Thyroid gland (tissue), 4 donors: Measurements from ENCODE around the gene SPATA9. TPM values are rescaled to one million over a fixed set of nuclear protein-coding genes. Genes with fewer than 3 reads are reported as not detected.

Experiments used
- DNase-seq, 2 donors: peaks; one replicate each; pipeline ENCODE4 v3.0.0-alpha.2; 2019
- H3K27ac ChIP-seq, 3 donors: fragments of 200-600 bp; sonication (generic); 1 replicate in 2 of 3; 2 replicates in 1 of 3; pipeline ENCODE4 v1.5.1; 2016 to 2019; ENCODE audit warnings: mild to moderate bottlenecking in 1 of 3, moderate library complexity in 1 of 3
- H3K27me3 ChIP-seq: fragments of 200-600 bp; sonication (generic); one replicate; pipeline ENCODE4 v1.5.1; 2019
- H3K36me3 ChIP-seq, 2 donors: fragments of 200-600 bp; sonication (generic); one replicate each; pipeline ENCODE4 v1.5.1; 2016 to 2019
- H3K4me1 ChIP-seq, 2 donors: fragments of 200-600 bp; sonication (generic); one replicate each; pipeline ENCODE4 v1.5.1; 2017 to 2019
- H3K4me3 ChIP-seq, 3 donors: fragments of 200-600 bp; sonication (generic); replicated peaks in 1 of 3; 1 replicate in 2 of 3; 2 replicates in 1 of 3; pipeline ENCODE4 v1.5.1; 2016; ENCODE audit warnings: mild to moderate bottlenecking in 1 of 3
- H3K9me3 ChIP-seq: fragments of 200-600 bp; sonication (generic); one replicate; pipeline ENCODE4 v1.5.1; 2017
- POLR2A ChIP-seq, 2 donors: fragments of 450-650 bp; IDR thresholded peaks; one replicate each; pipeline ENCODE4 v1.6.1; 2017; ENCODE audit warnings: antibody characterized with exemption in 2 of 2, mild to moderate bottlenecking in 2 of 2, moderate library complexity in 1 of 2
- WGBS, 2 donors: methylation state at CpG; one replicate each; pipeline ENCODE4 v1.1.5; 2017; 5-methylcytosine and 5-hydroxymethylcytosine counted together
- intact Hi-C: fragments of 100-400 bp; cut with DNase I; formaldehyde crosslinking; loops from one replicate; pipeline ENCODE4 v1.15.1; 2023
- total RNA-seq, 4 donors: library from RNA; depleted of rRNA; stranded (reverse); fragments of >200 nt; gene quantifications; one replicate each; pipeline ENCODE4 v1.2.3, GENCODE V29; 2016
- TF ChIP-seq, protein P1 (sequence below), 6 experiments: fragments of 200-600 bp in 3 of 6; fragments of 450-650 bp in 3 of 6; sonication (generic) in 3 of 6; IDR thresholded peaks; one replicate each; pipeline ENCODE4 v1.5.1; 2016 to 2019; ENCODE audit warnings: antibody characterized with exemption in 6 of 6, mild to moderate bottlenecking in 2 of 6, inconsistent platforms in 1 of 6, moderate library complexity in 1 of 6

SPATA9 gene
- total RNA-seq, 4 donors from 2014 or later = not detected

DNA sequence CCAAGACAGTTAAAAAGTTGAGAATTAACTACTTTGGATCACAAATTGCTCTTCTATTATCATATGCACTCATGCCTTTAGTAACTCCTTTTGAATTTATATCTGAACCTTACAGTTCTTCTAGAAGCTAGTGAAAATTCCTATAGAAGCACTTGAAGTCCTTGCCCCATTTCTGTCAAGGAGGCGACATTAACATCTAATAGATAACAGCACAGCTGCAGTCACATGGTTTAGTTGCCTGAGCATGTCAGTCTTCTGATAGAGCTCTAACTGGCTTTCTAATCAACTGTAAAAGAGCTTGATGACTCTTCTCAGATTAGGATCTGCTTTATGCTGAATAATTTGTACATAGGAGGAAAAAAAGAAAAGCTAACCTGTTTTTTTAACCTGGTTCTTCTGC, 27.2 kb downstream of the SPATA9 start:
- DNase-seq = no peak
- Histone ChIP-seq H3K4me1 (no peaks in the 10 kb centered on the region), H3K4me3 (no peak overlapping the region), H3K27me3 (no peaks in the 10 kb centered on the region), H3K36me3 (no peaks in the 10 kb centered on the region), H3K27ac (no peak overlapping the region), H3K9me3 (no peaks in the 10 kb centered on the region)
- 84 to 89% methylated on average over 1 of the region's 1 CpG for WGBS, 2 donors
- no peak for TF ChIP-seq POLR2A (IDR thresholded peaks at IDR 0.05)
- TF ChIP-seq, protein P1, sequence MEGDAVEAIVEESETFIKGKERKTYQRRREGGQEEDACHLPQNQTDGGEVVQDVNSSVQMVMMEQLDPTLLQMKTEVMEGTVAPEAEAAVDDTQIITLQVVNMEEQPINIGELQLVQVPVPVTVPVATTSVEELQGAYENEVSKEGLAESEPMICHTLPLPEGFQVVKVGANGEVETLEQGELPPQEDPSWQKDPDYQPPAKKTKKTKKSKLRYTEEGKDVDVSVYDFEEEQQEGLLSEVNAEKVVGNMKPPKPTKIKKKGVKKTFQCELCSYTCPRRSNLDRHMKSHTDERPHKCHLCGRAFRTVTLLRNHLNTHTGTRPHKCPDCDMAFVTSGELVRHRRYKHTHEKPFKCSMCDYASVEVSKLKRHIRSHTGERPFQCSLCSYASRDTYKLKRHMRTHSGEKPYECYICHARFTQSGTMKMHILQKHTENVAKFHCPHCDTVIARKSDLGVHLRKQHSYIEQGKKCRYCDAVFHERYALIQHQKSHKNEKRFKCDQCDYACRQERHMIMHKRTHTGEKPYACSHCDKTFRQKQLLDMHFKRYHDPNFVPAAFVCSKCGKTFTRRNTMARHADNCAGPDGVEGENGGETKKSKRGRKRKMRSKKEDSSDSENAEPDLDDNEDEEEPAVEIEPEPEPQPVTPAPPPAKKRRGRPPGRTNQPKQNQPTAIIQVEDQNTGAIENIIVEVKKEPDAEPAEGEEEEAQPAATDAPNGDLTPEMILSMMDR (IDR thresholded peaks at IDR 0.05) = no peak
- intact Hi-C loops = loop anchor here (10.0 kb wide), 1 partner anchor 119 kb away; no protein-coding TSS in a partner anchor

DNA sequence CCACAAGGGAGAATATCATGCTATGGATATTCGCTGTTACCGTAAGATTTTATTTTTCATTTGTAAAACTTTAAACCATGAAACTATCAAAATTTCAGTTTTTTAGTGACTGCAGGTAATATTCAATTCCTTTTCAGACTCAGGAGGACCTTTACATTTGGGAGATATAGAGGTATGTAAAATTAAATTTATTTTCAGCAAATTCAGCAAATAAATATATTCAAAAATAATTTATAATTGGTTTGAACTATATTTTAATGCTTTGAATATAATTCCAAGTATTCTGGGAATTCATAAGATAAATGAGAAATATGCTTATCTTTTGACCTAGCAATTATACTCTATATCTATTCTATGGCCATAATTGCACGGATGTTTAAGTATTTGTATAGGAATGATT, 28.6 kb downstream of the SPATA9 start:
- intact Hi-C loops = loop anchor here (10.0 kb wide), 1 partner anchor 121 kb away; no protein-coding TSS in a partner anchor
- no peaks in the 10 kb centered on the region for H3K27me3 ChIP-seq
- H3K27ac ChIP-seq = no peak overlapping the region
- no peak for TF ChIP-seq POLR2A (IDR thresholded peaks at IDR 0.05)
- TF ChIP-seq, protein P1 (IDR thresholded peaks at IDR 0.05) = no peak
- no peaks in the 10 kb centered on the region for H3K9me3 ChIP-seq
- H3K36me3 ChIP-seq = no peaks in the 10 kb centered on the region
- WGBS, 2 donors = 96 to 97% methylated on average over 3 of the region's 3 CpGs
- no peak overlapping the region for H3K4me3 ChIP-seq
- H3K4me1 ChIP-seq = no peaks in the 10 kb centered on the region
- no peak for DNase-seq

- no peak for DNase-seq
- Histone ChIP-seq H3K27ac (no peak overlapping the region), H3K4me1 (peaks cover 0 to under 1% of the 10 kb centered on the region in 2 donors), H3K36me3 (no peaks in the 10 kb centered on the region), H3K4me3 (no peak overlapping the region), H3K27me3 (no peaks in the 10 kb centered on the region), H3K9me3 (no peaks in the 10 kb centered on the region)
- WGBS, 2 donors = 80 to 91% methylated on average over 1 of the region's 1 CpG
- no peak for TF ChIP-seq POLR2A (IDR thresholded peaks at IDR 0.05)
- TF ChIP-seq, protein P1 (IDR thresholded peaks at IDR 0.05) = no peak
- intact Hi-C loops = loop anchor here (10.0 kb wide), 1 partner anchor 122 kb away; no protein-coding TSS in a partner anchor
Observed at GRCh38 chr5:95652849-95653248, 29.9 kb downstream of the SPATA9 start.

- Histone ChIP-seq H3K36me3 (no peaks in the 10 kb centered on the region), H3K27ac (no peak overlapping the region), H3K9me3 (no peaks in the 10 kb centered on the region), H3K27me3 (no peaks in the 10 kb centered on the region), H3K4me1 (peaks cover 3 to 9% of the 10 kb centered on the region in 2 donors), H3K4me3 (no peak overlapping the region)
- DNase-seq = no peak
- intact Hi-C loops = loop anchor here (10.0 kb wide), 3 partner anchors 125 to 955 kb away; no protein-coding TSS in a partner anchor
- TF ChIP-seq POLR2A (IDR thresholded peaks at IDR 0.05) = no peak
- TF ChIP-seq, protein P1 (IDR thresholded peaks at IDR 0.05) = no peak
Observed at GRCh38 chr5:95649842-95650620, 32.8 kb downstream of the SPATA9 start.

DNA sequence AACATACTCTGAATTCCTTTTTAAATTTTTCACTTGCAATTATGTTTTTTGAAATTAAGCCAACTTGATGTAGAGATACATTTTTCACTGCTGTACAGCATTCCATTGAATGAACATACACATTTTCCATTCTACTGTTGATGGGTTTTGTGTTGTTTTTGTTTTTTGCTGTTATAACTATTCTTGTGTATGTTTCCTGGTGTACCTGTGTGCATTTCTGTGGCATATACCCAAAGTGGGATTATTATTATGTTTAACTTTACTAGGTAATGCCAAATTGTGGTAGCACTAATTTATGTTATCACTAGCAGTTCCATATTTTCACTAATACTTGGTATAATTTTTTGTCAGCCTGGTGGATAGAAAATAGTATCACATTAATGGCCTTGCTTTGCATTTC, 33.5 kb downstream of the SPATA9 start:
- intact Hi-C loops = loop anchor here (10.0 kb wide), 2 partner anchors 686 to 956 kb away; no protein-coding TSS in a partner anchor

More for the DNA sequence above, 33.5 kb downstream of the SPATA9 start:
- H3K4me1 ChIP-seq = peaks cover 3 to 12% of the 10 kb centered on the region in 2 donors
- H3K4me3 ChIP-seq = no peak overlapping the region
- H3K9me3 ChIP-seq = no peaks in the 10 kb centered on the region
- no peak for TF ChIP-seq POLR2A (IDR thresholded peaks at IDR 0.05)
- TF ChIP-seq, protein P1 (IDR thresholded peaks at IDR 0.05) = no peak
- DNase-seq = no peak
- H3K27me3 ChIP-seq = no peaks in the 10 kb centered on the region
- H3K36me3 ChIP-seq = no peaks in the 10 kb centered on the region
- no peak overlapping the region for H3K27ac ChIP-seq
